D721Med (cell line): ENCODE data around the gene ADCY1.
"Not testable (repeated sequence)": the region's sequence is repeated elsewhere in the genome, so short reads cannot be mapped to it uniquely, and the experiment has no call there.

Experiments
- DNase-seq: peaks from one replicate; pipeline ENCODE4 v3.0.0; 2011; ENCODE audit warnings: low spot score; ENCODE audit not compliant: insufficient read length
- FAIRE-seq: peaks from 2 replicates; lab custom pipeline; 2011; peaks lifted over from hg19 to GRCh38; lab: Jason Lieb, UNC
- TF ChIP-seq, protein P1 (sequence below): IDR thresholded peaks from 2 replicates; pipeline ENCODE4 v1.5.1; 2012; ENCODE audit warnings: mild to moderate bottlenecking, control low read depth; ENCODE audit not compliant: insufficient read depth; ENCODE audit errors: missing control alignments

ADCY1 gene

GRCh38 chr7:45573661-45574415 lies at the start of gene ADCY1:
Gene ADCY1, plus strand, starts transcription at chr7:45574368. Its CDS starts 176 bp downstream, at chr7:45574544.
- no peak for FAIRE-seq
- TF ChIP-seq, protein P1, sequence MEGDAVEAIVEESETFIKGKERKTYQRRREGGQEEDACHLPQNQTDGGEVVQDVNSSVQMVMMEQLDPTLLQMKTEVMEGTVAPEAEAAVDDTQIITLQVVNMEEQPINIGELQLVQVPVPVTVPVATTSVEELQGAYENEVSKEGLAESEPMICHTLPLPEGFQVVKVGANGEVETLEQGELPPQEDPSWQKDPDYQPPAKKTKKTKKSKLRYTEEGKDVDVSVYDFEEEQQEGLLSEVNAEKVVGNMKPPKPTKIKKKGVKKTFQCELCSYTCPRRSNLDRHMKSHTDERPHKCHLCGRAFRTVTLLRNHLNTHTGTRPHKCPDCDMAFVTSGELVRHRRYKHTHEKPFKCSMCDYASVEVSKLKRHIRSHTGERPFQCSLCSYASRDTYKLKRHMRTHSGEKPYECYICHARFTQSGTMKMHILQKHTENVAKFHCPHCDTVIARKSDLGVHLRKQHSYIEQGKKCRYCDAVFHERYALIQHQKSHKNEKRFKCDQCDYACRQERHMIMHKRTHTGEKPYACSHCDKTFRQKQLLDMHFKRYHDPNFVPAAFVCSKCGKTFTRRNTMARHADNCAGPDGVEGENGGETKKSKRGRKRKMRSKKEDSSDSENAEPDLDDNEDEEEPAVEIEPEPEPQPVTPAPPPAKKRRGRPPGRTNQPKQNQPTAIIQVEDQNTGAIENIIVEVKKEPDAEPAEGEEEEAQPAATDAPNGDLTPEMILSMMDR: no peak
- peak; percentile 84 for DNase-seq

DNA sequence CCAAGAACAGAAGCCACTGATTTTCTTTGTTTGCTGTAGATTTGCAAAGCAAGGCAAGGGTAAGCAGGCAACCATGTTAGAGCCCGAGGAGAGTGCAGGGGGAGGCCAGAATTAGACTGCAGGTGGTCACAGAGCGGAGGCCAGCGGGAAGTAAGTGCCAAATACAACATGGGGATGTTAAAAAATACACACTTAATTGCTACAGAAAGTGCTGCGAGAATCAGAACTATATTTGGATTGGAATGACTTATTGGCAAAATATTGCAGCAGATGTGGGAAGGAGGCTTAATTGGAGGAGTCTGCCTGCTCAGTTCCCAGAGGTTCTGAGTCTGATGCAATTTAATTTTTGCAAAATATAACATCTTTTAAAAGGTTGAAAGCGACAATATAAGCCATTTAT lies 49.7 kb upstream of the ADCY1 start:
- FAIRE-seq: no peak
- no peak for DNase-seq
- TF ChIP-seq, protein P1: no peak

GRCh38 chr7:45525057-45525456 lies 49.1 kb upstream of the ADCY1 start:
- FAIRE-seq: no peak
- TF ChIP-seq, protein P1: no peak
- no peak for DNase-seq

DNA sequence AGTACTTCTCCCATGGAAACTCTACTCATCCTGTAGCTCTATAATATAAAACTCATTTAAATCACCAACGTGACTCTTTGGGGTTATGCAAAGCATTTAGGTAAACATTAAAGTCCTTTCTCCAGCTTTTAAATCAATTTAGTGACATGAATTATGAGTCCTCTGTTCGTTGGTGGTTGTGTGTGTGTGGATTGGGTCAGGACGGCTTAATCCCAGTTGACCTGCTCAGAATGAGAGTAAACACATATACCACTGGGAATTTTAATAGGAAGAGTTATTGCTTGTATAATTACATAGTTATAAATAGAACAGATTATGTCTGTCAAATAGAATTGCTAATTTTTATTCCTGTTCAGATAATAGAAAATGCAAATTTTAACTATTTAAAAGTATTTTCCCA lies 30.7 kb upstream of the ADCY1 start:
- TF ChIP-seq, protein P1: no peak
- no peak for DNase-seq
- no peak for FAIRE-seq

DNA sequence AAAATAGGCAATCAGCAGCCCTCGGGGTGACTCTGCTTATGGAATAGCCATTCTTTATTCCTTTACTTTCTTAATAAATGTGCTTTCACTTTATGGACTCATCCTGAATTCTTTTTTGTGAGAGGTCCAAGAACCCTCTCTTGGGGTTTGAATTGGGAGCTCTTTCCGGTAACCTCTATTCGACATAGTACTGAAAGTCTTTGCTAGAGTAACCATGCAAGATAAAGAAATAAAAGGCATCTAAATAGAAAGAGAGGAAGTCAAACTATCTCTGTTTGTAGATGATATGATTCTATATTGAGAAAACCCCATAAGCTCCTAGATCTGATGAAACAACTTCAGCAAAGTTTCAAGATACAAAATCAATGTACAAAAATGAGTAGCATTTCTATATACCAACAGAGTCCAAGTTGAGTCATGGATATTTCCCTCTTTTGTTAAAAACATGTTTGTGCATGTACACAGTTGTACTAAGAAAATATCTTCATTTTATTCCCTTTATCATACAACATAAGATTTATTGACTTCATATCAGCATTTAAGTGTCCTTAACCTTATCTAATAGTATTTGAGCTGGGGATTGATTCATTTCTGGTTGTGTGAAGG lies 29.0 kb upstream of the ADCY1 start:
- FAIRE-seq, DNase-seq: not testable (repeated sequence)

DNA sequence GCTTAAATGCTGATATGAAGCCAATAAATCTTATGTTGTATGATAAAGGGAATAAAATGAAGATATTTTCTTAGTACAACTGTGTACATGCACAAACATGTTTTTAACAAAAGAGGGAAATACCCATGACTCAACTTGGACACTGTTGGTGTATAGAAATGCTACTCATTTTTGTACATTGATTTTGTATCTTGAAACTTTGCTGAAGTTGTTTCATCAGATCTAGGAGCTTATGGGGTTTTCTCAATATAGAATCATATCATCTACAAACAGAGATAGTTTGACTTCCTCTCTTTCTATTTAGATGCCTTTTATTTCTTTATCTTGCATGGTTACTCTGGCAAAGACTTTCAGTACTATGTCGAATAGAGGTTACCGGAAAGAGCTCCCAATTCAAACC lies 25.3 kb upstream of the ADCY1 start:
- not testable (repeated sequence) for DNase-seq, FAIRE-seq

DNA sequence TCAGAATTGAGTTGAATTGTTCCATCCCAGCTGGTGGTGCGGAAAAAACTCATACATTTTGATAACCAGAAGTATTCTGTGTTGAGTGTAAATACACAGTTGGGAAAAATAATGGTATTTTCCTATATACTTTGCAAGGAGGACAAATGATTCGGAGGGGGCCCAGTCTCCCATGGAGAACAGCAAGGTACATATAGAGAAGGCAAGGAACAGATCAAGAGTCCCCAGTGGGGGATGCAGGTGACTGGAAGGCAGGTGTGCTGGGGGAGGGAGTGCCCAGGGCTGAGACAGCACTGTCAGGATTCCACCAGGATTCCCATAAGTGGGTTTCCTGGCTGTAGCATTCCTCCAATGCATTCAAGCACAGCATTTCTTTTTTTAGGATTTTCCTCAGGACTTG lies 10.8 kb upstream of the ADCY1 start:
- TF ChIP-seq, protein P1: no peak
- FAIRE-seq: no peak
- no peak for DNase-seq

- DNase-seq (no peak), FAIRE-seq (no peak)
- TF ChIP-seq, protein P1: no peak
Observed at GRCh38 chr7:45563941-45564461, 10.2 kb upstream of the ADCY1 start.
